Fibroblast of mammary gland (primary cell): ENCODE results near the gene CALY.

Experiments
- DNase-seq: peaks from one replicate; pipeline ENCODE4 v3.0.0-alpha.2; 2010; ENCODE audit warnings: low read depth
- H3K4me3 ChIP-seq: 2 replicates; pipeline ENCODE4 v1.5.1; 2011; ENCODE audit warnings: low read depth, mild to moderate bottlenecking, low read length, moderate library complexity; ENCODE audit not compliant: control insufficient read depth
- TF ChIP-seq, protein P1 (sequence below): conservative IDR thresholded peaks from 2 replicates; pipeline ENCODE4 v1.5.1; 2011; ENCODE audit warnings: low read depth, low read length, inconsistent platforms; ENCODE audit not compliant: control insufficient read depth, insufficient read depth

CALY gene

DNA sequence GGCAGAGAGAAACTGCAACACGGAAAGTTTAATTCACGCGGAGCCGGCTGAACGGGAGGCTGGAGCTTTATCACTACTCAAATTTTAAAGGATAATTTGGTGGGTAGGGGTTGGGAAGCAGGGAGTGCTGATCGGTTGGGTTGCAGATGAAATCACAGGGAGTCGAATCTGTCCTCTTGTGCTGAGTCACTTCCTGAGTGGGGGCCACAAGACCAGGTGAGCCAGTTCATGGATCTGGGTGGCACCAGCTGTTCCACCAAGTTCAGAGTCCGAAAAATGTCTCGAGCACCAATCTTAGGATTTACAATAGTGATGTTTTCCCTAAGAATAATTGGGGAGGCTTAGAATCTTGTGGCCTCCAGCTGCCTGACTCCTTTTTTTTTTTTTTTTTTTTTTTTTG is 6.9 kb upstream of the CALY start:
- TF ChIP-seq, protein P1, sequence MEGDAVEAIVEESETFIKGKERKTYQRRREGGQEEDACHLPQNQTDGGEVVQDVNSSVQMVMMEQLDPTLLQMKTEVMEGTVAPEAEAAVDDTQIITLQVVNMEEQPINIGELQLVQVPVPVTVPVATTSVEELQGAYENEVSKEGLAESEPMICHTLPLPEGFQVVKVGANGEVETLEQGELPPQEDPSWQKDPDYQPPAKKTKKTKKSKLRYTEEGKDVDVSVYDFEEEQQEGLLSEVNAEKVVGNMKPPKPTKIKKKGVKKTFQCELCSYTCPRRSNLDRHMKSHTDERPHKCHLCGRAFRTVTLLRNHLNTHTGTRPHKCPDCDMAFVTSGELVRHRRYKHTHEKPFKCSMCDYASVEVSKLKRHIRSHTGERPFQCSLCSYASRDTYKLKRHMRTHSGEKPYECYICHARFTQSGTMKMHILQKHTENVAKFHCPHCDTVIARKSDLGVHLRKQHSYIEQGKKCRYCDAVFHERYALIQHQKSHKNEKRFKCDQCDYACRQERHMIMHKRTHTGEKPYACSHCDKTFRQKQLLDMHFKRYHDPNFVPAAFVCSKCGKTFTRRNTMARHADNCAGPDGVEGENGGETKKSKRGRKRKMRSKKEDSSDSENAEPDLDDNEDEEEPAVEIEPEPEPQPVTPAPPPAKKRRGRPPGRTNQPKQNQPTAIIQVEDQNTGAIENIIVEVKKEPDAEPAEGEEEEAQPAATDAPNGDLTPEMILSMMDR, result no peak
- DNase-seq, result no peak
- H3K4me3 ChIP-seq, result no peak overlapping the region

DNA sequence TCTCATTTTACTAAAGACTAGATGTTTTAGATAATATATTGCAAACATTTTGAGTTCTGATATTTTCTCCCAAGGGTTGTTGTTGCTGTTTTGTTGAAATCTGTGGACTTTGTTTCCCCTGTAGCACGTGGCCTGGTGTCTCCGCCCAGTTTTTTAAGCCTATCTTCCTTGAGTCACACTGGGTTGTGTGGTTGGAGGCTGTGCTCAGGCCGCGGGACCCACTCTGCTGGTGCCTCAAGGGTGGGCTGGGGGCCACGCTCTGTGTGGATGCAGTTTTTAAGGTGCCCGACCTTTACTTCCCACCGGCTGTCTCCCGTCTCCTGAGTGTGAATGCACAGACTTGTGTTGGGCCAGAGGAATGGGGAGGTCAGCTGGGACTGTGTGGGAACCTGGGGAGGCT is 6.2 kb upstream of the CALY start:
- no peak for DNase-seq
- H3K4me3 ChIP-seq, result no peak overlapping the region
- TF ChIP-seq, protein P1, result no peak

DNA sequence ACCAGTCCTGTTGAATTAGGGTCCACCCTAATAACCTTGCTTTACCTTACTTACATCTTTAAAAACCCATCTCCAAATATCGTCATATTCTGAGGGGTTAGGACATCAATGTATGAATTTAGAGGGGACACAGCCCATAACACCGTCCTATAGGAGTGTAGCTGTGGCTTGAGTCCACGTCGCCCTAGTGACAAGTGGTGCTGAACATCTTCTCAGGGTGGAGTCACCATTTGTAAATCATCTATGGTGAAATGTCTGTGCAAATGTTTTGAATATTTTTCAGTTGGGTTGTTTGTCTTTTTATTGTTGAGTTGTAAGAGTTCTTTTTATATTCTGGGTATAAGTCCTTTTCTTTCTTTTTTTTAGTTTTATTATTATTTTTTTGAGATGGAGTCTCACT is 5.3 kb upstream of the CALY start:
- no peak for DNase-seq
- TF ChIP-seq, protein P1, result no peak
- H3K4me3 ChIP-seq, result no peak overlapping the region

DNA sequence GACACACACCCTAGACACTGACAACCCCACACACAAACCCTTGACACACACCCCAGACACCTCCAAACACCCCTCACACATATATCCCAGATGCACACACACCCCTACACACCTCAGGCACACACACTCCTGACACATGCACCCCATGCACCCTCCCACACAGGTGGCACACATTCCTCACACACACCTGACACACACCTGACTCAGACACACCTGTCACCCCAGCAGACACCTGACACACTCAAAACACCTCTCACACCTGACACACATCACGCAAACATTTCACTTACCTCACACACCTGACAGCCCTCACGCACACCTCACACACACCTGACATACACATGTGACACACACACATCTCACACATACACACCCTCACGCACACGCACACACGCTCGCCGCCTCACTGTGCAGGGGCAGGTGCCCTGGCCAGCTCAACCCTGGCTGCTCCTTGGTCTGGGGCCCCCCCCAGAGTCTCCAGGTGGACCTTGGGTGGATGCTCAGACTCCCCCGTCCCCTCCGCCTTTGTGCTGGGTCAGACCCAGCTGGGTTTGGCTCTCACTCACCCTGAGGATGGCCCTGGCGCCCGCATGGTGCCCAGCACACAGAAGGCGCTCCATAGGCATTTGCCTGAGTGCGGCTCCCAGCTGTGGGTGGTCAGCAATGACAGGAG is 3.1 kb upstream of the CALY start:
- no peak for DNase-seq
- no peak overlapping the region for H3K4me3 ChIP-seq
- TF ChIP-seq, protein P1, result no peak

DNA sequence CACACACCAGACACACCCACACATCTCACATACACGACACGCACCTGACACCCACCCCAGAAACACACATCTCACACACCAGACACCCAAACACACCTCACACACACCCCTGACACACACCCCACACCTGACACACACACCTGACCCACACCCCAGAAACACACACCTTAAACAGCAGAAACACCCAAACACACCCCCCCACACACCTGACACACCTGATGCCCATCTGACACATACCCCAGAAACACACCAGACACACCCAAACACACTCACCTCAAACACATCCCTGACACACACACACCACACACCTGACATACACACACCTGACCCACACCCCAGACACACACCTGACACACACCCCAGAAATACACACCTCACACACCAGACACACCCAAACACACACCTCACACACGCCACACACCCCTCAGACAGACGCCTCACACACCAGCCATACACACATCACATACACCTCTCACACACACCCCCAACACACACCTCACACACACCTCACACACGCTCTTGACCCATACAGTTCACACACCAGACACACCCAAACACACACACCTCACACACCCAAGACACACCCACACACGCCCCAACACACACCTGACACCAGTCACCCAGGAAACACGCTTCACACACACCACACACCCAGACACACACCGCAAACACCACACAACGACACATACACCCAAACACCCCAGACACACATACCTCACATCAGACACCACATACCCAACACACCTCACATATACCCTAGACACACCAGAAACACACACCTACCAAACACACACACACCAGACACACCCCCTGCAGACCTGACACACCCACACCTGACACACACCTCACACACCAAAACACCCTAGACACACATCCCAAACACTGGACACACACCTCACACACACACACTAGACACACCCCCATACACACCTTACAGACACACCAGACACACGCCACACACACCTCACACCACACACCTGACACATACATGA is 1.7 kb upstream of the CALY start:
- TF ChIP-seq, protein P1, result no peak
- DNase-seq, result no peak
- no peak overlapping the region for H3K4me3 ChIP-seq

DNA sequence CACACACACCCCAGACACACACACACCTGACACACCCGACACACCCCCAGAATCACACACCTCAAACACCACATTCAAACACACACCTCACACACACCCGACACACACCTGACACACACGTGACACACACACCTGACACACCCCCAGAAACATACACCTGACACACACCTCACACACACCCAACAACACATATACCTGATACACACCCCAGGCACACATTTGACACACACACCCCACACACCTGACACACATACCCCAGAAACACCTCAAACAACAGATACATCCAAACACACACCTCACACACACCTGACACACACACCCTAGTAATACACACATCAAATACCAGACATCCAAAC is 652 bp upstream of the CALY start:
- TF ChIP-seq, protein P1, result no peak
- DNase-seq, result no peak
- H3K4me3 ChIP-seq, result no peak overlapping the region
